Colonic mucosa (tissue), 4 donors: Measurements from ENCODE around the gene KRTAP5-5. TPM values are rescaled to one million over a fixed set of nuclear protein-coding genes. Genes with fewer than 3 reads are reported as not detected.

Experiments
- DNase-seq: peaks from one replicate; pipeline ENCODE4 v3.0.0-alpha.2; 2020
- H3K27ac ChIP-seq: fragments of 200-600 bp; one replicate; pipeline ENCODE4 v1.8.0; 2021
- H3K27me3 ChIP-seq: fragments of 200-600 bp; one replicate; pipeline ENCODE4 v1.8.0; 2021
- H3K36me3 ChIP-seq: fragments of 200-600 bp; one replicate; pipeline ENCODE4 v1.8.0; 2021
- H3K4me1 ChIP-seq: fragments of 200-600 bp; one replicate; pipeline ENCODE4 v1.8.0; 2021; ENCODE audit warnings: mild to moderate bottlenecking
- H3K4me3 ChIP-seq: fragments of 200-600 bp; one replicate; pipeline ENCODE4 v1.8.0; 2021
- H3K9ac ChIP-seq, 2 donors: one replicate each; pipeline ENCODE4 v1.7.0; 2013; ENCODE audit warnings: control low read depth in 2 of 2, low read depth in 2 of 2, low read length in 2 of 2
- H3K9me3 ChIP-seq: fragments of 200-600 bp; one replicate; pipeline ENCODE4 v1.8.0; 2021
- CTCF ChIP-seq: fragments of 200-600 bp; IDR thresholded peaks from one replicate; pipeline ENCODE4 v1.8.0; 2022; ENCODE audit warnings: antibody characterized with exemption, mild to moderate bottlenecking
- intact Hi-C: fragments of 100-400 bp; cut with DNase I; formaldehyde crosslinking; loops from one replicate; pipeline ENCODE4 v1.14.1; 2022
- total RNA-seq, 2 donors: library from RNA; stranded (reverse); fragmentation: NEBNext Ultra II Directional in 1 of 2; extraction: Animal tissue kit (Norgen Biotek cat#: 25700) in 1 of 2; gene quantifications; one replicate each; pipeline ENCODE4 v1.2.1, GENCODE V29; 2021
- donor health status: healthy.
- donor health status: DM: no; HTN: no; CAD: no.
- donor health status: DM: no; HTN: no; CAD: no.

Gene KRTAP5-5
- total RNA-seq, 2 donors from 2014 or later = not detected

GRCh38 chr11:1632053-1632714 is 2.6 kb downstream of the KRTAP5-5 start:
- no peak for DNase-seq
- Histone ChIP-seq H3K9me3 (no peaks in the 10 kb centered on the region), H3K27me3 (no peaks in the 10 kb centered on the region), H3K9ac (no peak overlapping the region), H3K27ac (no peak overlapping the region), H3K36me3 (no peaks in the 10 kb centered on the region), H3K4me3 (no peak overlapping the region), H3K4me1 (no peaks in the 10 kb centered on the region)
- TF ChIP-seq CTCF = no peak
- intact Hi-C loops = loop anchor here (5.0 kb wide), 1 partner anchor 85 kb away; no protein-coding TSS in a partner anchor

GRCh38 chr11:1633864-1634263 is 4.3 kb downstream of the KRTAP5-5 start:
- Histone ChIP-seq H3K27ac (no peak overlapping the region), H3K4me3 (no peak overlapping the region), H3K36me3 (no peaks in the 10 kb centered on the region), H3K4me1 (peaks cover 5% of the 10 kb centered on the region), H3K9me3 (no peaks in the 10 kb centered on the region), H3K27me3 (no peaks in the 10 kb centered on the region), H3K9ac (no peak overlapping the region)
- no peak for TF ChIP-seq CTCF
- intact Hi-C loops = loop anchor here (5.0 kb wide), 1 partner anchor 87 kb away; no protein-coding TSS in a partner anchor
- no peak for DNase-seq

- Histone ChIP-seq H3K9ac (no peak overlapping the region), H3K4me1 (peaks cover 10% of the 10 kb centered on the region), H3K9me3 (no peaks in the 10 kb centered on the region), H3K4me3 (no peak overlapping the region), H3K27me3 (no peaks in the 10 kb centered on the region), H3K27ac (no peak overlapping the region), H3K36me3 (no peaks in the 10 kb centered on the region)
- TF ChIP-seq CTCF = no peak
- no peak for DNase-seq
- intact Hi-C loops = no loop called here
Observed at GRCh38 chr11:1636291-1636950, 6.8 kb downstream of the KRTAP5-5 start.

- no peak for DNase-seq
- H3K9me3 ChIP-seq = no peaks in the 10 kb centered on the region
- no peak overlapping the region for H3K27ac ChIP-seq
- no peak overlapping the region for H3K9ac ChIP-seq
- TF ChIP-seq CTCF = no peak
- no peaks in the 10 kb centered on the region for H3K27me3 ChIP-seq
- no peaks in the 10 kb centered on the region for H3K36me3 ChIP-seq
- intact Hi-C loops = no loop called here
- H3K4me3 ChIP-seq = no peak overlapping the region
- H3K4me1 ChIP-seq = peaks cover 10% of the 10 kb centered on the region
Observed at GRCh38 chr11:1637628-1638027, 8.1 kb downstream of the KRTAP5-5 start.

- Histone ChIP-seq H3K4me3 (no peak overlapping the region), H3K27ac (peak overlapping the region; percentile 68), H3K9ac (no peak overlapping the region), H3K27me3 (no peaks in the 10 kb centered on the region), H3K36me3 (no peaks in the 10 kb centered on the region), H3K9me3 (no peaks in the 10 kb centered on the region), H3K4me1 (peaks cover 10% of the 10 kb centered on the region)
- TF ChIP-seq CTCF = no peak
- intact Hi-C loops = no loop called here
- DNase-seq = no peak
Observed at GRCh38 chr11:1638344-1638743, 8.8 kb downstream of the KRTAP5-5 start.
